OCI-M1 (cell line): Measurements from ENCODE around the gene RHOBTB3.
"Not testable (repeated sequence)": the region's sequence is repeated elsewhere in the genome, so short reads cannot be mapped to it uniquely, and the experiment has no call there.

Source experiments
- DNase-seq: peaks from one replicate; lab custom pipeline; 2025; lab: John Stamatoyannopoulos, UW

Gene RHOBTB3

GRCh38 chr5:95800553-95800952, 69.4 kb downstream of the RHOBTB3 start:
- no peak for DNase-seq

GRCh38 chr5:95801532-95801931, 70.4 kb downstream of the RHOBTB3 start:
- no peak for DNase-seq

- no peak for DNase-seq
Observed at GRCh38 chr5:95801961-95802360, 70.8 kb downstream of the RHOBTB3 start.

- DNase-seq = no peak
Observed at GRCh38 chr5:95803271-95804148, 72.4 kb downstream of the RHOBTB3 start.

DNA sequence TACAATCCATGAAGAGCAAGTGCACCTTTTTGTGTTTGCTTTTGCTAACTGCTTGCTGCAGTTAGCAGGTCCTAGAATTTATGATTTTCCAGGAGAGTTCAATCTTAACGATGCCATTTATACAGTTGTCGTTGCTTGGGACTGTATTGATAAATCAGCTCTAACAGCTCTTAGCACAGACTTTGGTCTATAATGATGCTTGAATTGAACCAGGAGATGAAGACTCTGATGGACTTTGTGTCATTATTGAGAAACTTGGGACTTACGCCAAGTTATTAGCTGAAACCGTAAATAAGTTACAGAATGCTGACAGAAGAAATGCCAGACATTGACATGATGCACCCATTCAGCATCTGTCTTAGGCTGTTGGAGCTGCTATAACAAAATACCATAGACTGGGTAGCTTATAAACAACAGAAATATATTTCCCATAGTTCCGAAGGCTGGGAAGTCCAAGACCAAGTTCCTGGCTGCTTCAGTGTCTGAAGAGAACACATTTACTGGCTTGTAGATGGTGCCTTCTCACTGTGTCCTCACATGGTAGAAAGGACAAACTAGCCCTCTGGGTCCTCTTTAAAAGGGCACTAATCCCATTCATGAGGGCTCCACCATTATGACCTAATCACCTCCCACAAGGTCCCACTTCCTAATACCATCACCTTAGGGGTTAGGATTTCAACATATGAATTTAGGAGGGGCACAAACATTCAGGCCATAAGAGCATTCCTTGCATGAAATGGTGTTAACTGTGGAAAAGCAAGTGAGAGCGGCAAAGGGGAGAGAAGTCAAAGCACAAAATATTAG, 73.8 kb downstream of the RHOBTB3 start:
- DNase-seq = no peak

- DNase-seq = no peak
Observed at GRCh38 chr5:95806687-95807086, 75.6 kb downstream of the RHOBTB3 start.

- DNase-seq = no peak
Observed at GRCh38 chr5:95808013-95808685, 77.0 kb downstream of the RHOBTB3 start.

DNA sequence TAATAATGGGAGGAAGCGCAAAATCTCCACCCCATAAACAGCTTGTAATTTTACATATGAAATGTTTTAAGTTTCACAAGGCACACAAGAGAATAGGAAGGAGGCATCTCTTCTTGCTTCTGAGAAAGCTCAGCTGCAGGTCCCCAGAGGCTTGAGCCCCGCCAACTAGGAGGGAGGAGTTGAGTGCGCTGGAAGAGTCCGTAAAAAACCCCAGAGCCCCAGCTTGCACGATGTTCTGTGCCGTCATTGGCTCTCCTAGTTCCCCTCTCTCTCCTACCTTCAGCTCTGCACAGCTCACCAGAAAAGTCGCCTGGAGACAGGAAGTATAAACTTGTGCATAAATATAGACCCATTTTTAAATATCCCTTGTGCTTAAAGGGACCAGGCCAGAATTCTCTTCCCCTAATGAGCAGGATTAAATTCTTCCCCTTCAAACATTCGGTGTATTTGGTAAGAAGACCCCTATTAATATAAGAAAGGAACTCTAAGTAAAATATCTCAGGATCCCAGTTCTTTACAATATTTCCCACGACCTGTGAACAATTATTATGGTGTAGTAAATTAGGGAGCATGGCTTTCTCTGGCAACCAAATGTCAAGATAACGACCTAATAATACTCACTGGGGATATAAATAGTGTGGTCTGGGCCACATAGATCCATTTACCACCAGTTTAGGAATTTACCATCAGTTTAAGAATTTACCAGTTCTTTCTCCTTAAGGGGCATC, 77.7 kb downstream of the RHOBTB3 start:
- peak; percentile 55 for DNase-seq

GRCh38 chr5:95809414-95809960, 78.4 kb downstream of the RHOBTB3 start:
- DNase-seq = no peak

- DNase-seq = peak; percentile 59
Observed at GRCh38 chr5:95810305-95811125, 79.4 kb downstream of the RHOBTB3 start.

GRCh38 chr5:95811126-95811423, 79.9 kb downstream of the RHOBTB3 start:
- not testable (repeated sequence) for DNase-seq

DNA sequence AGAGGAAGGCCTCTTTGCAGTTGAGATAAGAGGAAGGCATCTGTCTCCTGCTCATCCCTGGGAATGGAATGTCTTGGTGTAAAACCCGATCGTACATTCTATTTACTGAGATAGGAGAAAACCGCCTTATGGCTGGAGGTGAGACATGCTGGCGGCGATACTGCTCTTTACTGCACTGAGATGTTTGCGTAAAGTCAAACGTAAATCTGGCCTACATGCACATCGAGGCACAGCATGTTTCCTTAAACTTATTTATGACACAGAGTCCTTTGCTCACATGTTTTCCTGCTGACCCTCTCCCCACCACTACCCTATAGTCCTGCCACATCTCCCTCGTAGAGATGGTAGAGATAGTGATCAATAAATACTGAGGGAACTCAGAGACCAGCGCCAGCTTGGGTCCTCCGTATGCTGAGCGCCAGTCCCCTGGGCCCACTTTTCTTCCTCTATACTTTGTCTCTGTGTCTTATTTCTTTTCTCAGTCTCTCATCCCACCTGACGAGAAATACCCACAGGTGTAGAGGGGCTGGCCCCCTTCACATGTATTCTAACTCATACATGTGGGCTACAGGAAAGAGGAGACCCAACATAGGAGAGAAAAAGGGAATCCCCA, 80.4 kb downstream of the RHOBTB3 start:
- not testable (repeated sequence) for DNase-seq

DNA sequence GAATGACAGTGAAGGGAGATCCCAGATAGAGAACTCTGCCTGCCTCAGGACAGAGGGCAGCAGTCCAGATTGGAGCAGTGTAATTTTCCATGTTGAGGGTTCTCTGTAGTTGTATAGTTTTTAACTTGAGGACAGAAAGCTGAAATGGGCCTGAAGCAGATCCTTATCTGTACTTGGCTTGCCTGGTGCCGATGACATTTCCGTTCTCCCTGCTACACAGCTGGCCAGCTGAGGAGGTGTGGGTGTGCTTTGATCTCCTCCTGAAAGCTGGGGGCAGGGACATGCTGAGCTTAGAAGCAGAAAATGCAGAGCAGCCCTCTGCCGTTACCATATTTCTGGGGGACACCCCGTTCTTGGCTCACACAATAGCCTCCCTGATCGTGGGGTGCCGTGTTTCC, 80.9 kb downstream of the RHOBTB3 start:
- DNase-seq = no peak

GRCh38 chr5:95813035-95813434, 81.9 kb downstream of the RHOBTB3 start:
- DNase-seq = not testable (repeated sequence)

GRCh38 chr5:95815155-95815729, 84.1 kb downstream of the RHOBTB3 start:
- DNase-seq = no peak

GRCh38 chr5:95816341-95816740, 85.2 kb downstream of the RHOBTB3 start:
- DNase-seq = no peak

DNA sequence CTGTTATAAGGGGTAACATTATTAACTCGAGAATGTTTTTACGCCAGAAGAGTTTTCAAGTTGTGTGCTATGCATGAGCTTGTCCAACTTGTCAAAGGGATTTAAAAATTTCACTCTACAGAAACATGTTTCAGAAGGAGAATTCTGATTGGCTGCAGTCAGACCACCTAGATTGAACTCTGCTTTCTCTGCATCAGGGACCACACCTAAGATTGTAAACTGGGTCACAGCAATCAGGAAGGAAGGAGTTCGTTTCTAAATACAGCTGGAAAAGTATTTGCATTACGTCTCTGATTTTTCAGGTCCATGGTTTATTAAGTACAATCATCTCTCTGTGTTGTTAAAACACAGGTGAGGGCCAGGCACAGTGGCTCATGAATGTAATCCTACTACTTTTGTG, 85.6 kb downstream of the RHOBTB3 start:
- DNase-seq = no peak

- no peak for DNase-seq
Observed at GRCh38 chr5:95817430-95817829, 86.3 kb downstream of the RHOBTB3 start.

GRCh38 chr5:95818181-95819147, 87.3 kb downstream of the RHOBTB3 start:
- peak; percentile 24 for DNase-seq
